Putamen (tissue), 1 donor: ENCODE data around the gene BPGM.

Source experiments
- DNase-seq: peaks from one replicate; pipeline ENCODE4 v3.0.0-alpha.2; 2016; ENCODE audit warnings: low spot score

BPGM gene

DNA sequence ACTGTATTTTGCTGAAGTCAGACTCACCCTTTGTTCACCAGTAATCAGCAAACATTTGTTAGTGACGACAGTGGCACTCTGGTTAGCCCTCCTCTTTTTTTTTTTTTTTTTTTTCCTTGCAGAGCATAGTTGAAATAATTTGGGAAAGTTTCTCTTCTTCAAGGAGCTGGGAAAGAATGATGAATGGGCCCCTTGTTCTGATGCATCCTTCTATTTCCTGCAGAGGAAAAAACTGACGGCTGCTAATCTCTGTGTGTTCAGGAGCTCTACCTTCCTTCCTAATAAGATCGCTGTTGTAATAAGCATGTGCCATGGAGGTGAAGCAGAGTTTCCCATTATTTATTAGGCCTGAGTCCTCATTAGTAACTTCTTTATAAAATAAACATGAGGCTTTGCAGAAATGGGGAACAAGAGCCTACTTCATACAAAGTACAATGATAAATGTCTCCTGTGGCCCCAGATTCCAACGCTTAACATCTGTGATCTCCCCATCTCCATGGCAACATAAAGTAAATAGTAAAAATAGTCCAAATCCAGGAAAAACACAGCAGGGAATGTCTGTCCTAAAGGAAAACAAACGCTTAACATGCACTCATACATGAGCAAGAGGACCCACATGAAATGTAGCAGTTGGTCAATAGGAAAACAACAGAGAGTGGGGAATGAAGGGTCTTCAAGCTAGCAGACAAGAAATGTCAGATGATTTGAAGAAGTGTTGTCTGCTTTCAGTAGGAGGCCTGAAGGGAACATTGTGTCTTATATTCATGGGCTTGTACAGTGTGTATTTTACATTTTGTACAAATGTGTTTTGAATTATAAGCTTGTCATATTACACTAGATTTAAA, 73.7 kb downstream of the BPGM start:
- no peak for DNase-seq

DNA sequence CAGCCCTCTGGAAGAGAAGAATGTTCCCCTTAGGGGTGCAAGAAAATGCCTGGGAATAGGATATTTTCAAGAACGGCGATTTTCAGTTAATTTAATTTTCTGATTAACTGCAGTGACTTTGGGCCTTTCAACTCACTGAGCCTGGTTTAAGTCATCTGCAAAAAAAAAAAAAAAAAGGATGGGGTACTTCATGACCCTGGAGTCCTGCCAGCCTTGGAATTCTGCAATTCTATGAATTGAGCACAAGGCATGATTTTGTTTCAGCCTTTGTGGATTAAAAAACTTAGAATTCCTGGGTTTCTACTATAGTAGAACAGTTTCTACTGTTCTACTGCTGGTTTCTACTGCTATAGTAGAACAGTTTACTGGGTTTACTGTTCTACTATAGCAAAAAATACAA, 74.5 kb downstream of the BPGM start:
- no peak for DNase-seq

DNA sequence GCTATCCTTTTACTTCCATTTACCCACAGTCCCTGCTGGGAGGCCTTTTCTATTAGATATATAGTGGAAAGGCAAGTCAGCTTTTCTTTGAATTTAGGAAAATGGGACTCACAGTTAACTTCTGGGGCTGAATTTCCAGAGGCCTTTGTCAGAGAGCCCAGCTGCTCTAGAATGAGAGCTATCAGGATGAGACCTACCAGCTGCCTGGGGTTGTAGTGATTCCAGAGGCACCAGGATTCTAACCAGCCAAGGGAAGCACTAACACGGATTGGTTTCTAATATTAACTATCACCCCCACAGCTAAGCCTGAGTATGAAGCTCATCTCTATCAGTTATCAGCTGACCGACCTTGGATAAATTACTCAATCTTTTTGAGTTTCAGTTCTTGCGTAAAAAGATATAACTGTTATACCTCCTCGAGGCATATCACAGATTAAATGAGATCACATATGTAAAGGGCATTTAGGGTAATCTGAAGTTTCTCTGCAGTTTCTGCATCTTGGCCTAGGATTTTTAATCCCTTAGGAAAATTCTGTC, 76.2 kb downstream of the BPGM start:
- DNase-seq, result no peak

DNA sequence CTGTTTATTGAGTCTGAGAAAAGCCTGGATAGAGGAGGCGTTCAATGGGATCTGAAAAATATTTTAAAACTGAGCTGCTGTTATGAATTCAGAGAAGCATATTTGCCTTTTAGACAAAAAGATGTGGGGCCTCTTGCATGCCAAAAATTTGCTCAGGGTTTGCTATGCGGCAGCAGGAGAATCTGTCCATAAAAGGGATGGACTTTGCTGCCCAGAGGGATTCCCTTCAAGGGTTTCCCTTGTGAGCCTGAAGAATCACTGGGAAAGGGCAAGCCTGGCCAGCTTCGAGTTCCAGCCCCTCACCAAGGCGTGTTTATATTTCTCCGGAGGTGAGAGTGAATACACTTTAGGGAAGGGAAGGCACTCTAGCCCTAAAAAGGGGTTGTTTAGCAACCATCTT, 77.2 kb downstream of the BPGM start:
- no peak for DNase-seq

DNA sequence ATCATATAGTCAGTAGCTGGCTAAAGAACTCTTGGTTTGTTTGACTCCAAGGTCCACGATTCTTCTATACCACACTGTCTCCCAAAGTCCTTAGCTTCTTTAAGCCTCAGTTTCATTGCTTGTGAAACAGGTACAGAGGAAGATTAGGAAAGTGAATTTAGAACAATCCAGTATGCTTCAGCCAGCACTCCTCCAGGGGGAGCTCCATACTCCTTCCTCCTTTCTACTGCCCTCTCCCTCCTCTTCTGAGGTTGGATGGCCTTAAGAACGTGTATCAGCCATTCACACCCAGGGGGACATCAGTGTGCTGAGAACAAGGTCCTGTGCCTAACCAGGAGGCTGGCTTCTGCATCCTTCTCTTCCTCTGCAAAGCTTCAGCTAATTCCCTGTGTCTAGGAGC, 78.0 kb downstream of the BPGM start:
- no peak for DNase-seq

DNA sequence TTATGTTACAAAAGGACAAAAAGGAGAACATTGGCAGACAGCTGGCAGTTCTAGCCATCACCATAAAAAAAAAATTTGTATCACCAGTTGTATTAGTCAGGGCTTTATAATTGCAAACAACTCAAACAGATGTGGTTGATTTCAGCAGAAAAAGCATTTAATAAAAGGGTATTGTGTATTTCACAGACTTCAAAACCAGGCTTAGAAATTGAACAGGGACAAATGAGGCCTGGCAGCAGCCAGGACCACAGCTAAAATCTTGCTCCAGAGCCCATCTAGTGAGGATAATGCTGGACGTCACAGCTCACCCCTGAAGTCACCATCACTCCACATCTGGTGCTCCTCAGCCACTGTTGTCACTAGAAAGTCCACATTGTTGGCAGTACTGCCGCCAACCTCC, 79.9 kb downstream of the BPGM start:
- DNase-seq, result no peak

DNA sequence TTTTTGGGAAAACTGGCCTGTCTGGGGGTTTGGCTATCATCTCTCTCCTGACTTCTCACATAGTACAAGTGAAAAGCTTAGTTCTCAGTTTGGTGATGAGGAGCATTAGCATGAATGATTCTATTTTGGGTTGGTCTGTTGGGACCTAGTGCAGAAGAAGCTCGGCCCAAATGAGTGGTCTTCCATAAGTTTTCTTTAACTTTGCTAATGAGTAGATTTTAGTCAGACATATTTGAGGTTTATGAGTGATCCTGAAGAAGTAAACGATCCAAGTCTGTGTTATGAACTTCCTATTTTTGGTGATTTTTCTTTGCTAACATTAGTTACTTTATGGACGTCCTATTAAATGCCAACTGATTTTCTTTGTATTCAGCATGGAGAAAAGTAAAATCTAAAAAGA, 81.1 kb downstream of the BPGM start:
- DNase-seq, result no peak
